Activated gamma-delta T cell treated with anti-CD3 and anti-CD28 coated beads, Interleukin-2, amount 50 U/mL, for 16 hours (primary cell): ENCODE results near the gene CFAP251.

Experiments
- DNase-seq: peaks from one replicate; pipeline ENCODE4 v3.0.0-alpha.2; 2020; ENCODE audit warnings: low read depth

Gene CFAP251

DNA sequence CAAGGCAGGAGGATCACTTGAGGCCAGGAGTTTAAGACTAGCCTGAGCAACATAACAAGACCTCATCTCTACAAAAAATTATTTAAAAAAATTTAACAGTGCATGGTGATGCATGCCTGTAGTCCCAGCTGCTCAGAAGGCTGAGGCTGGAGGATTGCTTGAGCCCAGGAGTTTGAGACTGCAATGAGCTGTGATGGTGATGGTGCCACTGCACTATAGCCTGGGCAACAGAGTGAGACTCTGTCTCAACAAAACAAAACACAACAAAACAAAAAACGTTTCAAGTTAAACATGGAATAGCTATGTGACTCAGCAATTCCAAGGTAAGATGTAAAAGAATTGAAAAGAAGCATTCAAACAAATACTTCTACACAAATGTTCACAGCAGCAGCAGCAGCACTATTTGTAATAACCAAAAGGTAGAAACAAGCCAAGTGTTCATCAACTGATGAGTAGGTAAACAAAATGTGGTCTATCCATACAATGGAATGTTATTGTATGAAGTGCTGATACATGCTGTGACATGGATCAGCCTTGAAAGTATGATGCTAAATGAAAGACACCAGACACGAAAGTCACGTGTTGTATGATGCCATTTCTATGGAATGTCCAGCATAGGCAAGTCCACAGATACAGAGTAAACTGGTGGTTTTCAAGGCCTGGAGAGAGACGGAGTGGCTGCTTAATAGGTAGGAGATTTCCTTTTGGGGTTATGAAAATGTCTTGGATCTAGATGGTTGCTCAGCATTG is 31.4 kb downstream of the CFAP251 start:
- DNase-seq: no peak

DNA sequence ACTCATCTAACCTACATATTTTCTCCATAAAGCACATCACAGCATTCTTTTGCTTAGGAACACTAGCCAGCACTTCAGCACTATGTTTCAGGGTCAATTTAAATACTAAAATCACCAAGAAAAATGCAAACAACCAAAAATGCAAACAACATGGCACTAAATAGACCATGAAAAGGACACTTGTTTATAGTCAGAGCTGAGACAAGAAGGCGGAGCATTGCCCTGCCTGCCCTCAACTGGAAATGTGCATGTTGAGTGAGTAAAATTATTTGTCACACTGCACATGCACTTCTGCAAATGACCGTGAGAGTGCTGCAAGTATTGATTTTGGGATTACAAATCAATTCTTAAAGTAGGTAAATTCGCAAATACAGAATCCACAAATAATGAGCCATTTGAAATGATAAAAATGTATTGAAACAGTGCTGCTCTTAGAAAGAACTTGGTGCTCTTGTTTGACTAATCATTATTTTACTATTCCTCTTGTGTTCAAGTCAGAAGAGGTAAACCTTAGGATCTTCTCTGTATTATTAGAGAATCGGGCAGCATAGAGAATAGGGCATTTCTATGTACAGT is 34.8 kb downstream of the CFAP251 start:
- no peak for DNase-seq

DNA sequence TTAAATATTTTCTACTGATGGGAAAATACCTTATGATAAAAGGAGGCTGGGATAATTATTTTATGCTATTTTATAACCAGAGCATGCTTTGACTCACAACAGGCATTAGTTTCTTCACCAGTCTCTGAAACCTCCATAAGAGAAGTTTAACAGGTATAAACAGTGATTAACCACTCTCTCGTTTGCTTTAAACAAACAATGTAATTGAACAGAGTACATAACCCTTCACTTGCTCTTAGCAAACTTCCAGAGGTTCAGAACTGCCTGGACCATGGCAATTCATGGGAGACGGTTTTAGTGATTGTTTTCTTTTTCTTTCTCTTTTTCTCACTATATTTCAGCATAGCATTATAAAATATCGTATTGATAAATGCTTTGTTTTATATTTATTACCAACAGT is 35.3 kb downstream of the CFAP251 start:
- DNase-seq: no peak

DNA sequence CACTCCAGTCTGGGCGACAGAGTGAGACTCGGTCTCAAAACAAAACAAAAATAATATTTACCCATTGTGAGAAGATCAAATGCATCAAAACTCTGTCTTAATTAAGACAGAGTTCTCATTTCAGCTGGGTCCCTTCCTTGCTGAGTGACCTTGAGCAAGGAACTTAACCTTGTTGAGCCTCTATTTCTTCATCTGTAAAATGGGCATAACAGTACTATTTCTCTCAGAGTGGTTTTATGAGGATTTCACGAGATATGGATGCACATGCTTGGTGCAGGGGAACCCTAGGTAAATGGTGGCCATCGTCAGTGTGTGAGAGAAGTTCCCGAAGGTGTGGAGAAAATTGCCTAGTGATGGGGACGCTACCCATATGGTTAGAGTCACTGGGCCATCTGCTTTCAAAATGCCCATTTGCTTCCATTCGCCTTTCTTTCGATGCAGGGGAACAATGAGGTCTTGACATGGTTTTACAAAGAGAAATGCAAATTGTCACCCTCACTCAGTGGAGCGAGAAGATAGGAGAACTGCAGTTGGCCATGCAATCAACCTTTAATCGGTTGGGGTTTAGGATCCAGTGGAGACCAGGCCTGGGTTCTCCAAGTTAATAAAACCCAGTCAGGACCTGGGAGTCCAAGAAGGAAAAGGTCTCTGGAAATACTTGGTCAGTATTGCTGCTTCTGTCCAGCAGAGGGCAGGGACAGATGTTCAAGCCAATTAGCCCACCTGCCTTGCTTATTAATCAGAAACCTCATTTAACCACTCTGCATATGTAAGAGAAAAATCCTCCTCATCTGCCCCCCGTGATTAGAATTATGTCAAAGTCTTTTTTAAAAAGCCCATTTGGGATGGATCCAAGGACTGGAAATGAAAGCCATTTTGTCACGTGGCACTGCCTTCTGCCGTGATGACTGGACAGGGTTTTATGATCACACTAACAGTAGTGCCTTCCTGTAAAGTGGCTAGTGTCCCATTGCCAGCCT is 37.2 kb downstream of the CFAP251 start:
- no peak for DNase-seq

DNA sequence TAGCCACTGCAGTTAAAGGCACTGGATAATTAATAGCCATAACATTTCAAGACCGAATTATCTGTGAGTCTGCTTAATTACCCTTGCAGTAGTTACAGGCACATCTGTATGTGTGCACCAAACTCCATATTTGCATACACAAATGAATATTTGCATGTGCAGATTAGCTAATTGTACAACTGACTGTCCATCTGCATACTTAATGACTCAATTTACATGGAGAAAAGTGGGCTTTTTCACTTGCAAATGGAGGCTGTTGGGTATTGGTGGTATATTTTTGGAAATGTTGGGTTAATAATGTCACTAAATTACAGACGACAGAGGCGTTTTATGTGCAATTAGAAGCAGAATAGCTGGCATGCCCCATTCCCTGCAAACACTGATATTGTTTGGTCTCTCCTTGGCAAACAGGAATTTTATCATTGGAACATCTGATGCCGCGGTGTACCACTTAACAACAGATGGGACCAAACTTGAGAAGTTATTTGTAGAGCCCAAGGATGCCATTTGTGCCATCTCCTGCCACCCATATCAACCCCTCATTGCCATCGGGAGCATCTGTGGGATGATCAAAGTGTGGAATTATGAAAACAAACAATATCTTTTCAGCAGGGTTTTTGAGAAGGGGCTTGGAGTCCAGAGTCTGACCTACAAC is 39.6 kb downstream of the CFAP251 start:
- no peak for DNase-seq

DNA sequence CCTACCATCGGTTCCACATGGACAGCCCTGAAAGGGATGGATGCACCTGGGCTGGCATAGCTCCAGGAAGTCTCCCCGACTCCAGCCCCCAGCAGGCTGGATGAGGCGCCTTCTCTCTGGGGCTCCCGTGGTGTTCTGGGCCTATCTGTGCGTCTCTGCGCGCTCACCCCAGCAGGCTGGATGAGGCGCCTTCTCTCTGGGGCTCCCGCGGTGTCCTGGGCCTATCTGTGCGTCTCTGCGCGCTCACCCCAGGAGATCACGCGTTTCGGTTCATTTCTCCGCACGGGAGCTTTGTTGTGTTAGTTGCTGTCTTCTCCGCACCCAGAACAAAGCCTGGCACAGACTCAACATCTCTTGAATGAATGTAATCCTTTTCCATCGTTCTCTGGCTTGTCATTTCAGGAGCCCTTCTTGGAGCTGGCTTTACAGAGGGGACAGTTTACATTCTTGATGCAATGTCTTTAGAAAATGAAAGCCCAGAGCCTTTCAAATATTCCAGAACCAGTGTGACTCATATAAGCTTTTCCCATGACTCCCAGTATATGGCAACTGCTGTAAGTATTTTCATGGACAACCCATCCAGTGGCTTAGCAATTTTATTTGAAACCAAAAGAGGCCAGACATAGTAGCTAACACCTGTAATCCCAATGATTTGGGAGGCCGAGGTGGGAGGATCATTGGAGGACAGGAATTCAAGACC is 40.3 kb downstream of the CFAP251 start:
- no peak for DNase-seq

DNA sequence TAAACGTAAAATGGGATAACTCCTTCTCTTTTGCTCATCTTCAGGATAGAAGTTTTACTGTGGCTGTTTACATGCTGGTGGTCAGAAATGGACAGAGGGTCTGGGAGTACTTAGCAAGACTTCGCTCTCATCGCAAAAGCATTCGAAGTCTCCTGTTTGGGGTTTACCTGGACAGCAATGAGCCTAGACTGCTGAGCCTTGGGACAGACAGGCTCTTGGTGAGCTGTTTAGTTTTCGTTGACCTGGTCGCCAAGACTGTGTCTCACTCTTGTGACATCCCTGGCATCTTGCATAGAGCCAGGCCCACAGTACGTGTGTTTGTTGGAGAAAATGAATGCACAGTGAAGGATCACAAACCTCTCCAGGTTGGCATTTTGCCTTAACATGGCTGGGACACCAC is 42.1 kb downstream of the CFAP251 start:
- no peak for DNase-seq

DNA sequence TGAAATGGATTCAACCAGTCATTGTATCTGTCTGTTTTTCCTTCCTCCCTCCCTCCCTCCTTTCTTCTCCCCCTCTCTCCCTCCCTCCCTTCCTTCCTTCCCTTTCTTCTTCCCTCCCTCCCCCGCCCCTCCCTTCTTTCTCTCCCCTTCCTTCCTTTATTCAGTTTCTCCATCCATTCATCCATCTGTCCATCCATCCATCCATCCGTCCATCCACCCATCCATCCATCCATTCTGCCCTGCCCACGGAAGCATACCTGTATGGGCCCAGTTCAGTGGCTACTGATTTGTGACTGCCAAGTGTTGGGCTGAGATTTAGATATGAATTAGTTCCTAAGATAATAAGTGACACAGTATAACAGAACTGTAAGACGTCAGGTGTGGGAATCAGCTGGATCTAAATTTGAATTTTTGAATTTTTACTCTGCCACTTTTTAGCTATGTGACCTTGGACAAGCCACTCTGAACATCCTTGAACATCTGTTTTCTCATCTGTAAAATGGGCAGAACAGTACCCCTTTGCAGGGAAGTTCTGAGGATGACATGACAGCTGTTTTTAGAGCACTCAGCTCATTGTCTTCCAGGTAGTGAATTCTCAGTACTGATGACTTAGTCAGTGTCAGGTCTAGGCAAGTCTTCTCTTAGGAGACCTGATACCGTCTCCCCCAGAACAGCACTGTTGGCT is 42.9 kb downstream of the CFAP251 start:
- no peak for DNase-seq

DNA sequence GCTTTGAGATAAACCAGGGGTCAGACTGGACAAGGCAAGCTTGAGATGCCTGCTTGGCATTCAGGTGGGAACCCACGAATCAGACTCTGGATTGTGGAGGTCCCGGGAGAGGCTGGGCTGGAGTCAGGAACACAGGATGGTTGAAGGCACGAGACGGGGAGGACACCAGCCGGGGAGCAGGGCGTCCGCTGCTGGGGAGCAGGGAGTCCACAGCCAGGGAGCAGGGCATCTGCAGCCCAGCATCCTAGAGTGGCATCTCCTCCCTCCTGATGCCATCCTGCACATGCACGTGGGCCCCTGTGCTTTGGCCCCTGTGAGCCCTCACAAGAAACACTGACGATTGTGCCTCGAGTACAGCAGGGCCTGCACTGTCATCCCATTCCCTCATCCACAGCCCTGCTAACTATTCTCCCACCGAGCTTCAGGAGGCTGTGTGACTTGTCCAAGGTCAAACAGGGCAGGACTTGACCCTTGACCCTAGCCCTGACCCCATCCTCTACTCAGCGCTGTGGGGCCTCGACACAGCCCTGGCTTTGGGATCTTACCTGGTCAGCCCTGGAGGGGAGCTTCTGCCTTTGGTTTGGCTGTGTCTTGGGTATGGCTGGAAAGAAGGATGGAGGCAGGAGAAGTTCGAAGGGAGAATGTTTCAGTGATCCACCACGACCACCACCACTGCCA is 45.1 kb downstream of the CFAP251 start:
- DNase-seq: no peak

DNA sequence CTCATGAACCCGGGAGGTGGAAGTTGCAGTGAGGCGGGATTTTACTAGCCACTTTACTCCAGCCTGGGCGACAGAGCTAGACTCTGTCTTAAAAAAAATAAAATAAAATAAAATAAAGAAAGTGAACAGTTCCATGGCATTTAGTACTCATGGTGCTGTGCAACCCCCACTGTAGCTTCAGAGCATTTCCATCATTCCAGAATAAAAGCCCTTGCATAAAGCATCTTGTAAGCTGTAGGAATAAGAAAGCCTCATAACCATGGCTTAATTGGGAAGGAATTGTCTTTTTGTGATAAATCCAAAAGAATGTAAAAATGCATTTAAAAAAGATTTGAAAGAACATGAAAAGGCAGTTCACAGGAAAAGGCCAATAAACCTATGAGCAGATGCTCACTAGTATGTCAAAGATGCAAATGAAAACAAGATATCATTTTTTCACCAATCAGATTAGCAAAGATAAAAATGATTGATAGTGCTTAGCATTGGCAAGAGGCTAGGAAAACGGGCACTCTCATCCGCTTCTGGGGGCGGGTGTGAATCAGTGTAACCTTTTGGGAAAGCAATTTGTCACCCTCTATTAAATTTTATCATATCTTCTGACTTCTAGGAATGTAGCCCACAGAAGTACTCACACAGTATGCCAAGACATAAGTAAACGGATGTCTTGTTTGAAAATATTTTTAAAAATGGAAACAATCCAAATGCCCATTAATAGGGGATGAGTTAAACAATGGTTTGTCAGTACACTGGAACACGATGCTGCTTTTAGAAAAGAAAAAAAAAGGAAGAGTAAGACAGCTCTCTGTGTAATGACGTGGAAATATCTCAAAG is 46.6 kb downstream of the CFAP251 start:
- no peak for DNase-seq

DNA sequence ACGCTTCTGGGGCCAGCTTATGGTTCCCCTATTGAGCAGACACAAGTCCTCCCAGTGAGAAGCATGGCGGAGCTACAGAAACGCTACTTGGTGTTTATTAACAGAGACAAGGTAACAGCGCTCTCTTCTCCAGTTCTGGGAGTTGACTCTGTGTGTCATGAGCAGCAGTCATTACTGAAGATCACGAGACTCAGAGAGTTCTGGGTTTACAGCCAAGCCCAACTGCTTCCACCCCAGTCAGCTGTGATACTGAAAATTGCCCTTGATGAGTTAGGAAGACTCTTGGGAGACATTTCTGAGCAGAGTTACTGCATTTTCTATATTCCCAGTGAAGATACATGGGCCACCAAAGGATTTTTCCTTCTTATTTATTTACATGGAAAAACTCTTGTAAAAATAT is 48.6 kb downstream of the CFAP251 start:
- DNase-seq: no peak

DNA sequence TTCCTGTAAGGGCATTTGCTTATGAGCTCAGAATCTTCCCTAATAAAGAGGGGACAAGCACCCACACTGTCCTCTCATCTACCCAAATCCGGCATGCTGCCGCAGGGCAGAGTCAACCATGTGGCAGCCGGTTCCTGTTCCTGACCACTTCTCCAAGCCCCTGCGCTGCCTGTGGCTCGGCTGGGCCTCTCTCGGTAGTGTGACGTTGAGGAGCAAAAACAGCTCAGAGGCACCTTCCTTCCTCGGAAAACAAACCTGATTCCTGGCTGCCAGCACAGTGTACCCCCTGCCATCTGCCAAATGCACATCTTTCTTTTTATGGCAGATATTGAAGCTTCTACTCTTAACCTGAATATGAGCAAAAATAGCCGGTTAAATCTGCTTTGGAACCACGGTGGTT is 50.5 kb downstream of the CFAP251 start:
- DNase-seq: no peak

DNA sequence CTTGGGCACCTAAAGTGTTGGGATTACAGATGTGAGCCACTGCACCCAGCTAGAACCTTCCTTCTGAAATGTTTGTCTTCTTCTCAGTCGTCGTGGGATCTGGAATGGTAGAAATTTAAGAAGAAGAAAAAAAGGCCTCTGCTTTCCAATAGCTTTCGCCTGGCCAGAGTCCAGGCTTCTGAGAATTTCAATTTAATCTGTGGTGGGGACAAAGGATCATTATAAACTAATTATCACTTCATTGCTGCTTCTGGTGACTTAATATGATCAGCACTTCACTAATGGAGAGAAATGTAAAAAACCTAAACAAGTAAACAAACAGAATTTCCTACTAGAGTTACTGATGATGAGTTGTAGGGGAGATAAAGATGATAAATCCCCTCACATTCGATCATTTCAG is 51.3 kb downstream of the CFAP251 start:
- no peak for DNase-seq

DNA sequence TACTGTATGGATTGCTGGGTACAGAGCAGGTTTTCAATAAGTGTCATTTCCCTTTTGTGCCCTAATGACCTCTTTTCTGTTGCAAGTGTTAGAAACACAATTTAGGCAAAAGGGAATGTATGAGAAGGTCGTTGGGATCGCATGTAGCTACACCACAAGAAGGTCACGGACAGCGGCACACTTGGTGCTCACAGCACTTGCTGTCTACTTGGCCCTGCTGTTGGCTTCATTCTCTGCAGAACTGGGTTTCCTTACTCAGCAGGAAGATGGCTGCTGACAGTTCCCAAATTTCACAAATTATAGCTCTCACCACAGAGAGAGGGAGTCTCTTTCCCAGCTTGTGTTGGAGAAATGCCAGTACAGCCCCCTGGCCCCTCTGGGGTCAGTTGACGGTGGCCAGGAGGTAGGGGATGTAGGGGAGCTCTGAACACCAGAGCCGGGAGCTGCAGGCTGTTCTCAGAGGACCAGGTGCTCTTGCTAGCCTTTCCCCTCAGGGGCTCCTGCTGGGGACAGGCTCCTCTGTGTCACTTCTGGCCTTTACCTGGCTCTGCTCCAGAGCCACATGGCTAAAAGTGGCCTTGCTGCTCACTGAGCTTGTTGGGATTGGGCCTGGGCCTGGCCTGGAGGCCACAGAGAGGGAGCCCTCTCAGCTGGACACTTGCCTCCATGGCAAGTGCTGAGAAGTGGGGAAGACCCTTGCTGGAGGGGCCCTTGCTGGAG is 52.3 kb downstream of the CFAP251 start:
- no peak for DNase-seq

DNA sequence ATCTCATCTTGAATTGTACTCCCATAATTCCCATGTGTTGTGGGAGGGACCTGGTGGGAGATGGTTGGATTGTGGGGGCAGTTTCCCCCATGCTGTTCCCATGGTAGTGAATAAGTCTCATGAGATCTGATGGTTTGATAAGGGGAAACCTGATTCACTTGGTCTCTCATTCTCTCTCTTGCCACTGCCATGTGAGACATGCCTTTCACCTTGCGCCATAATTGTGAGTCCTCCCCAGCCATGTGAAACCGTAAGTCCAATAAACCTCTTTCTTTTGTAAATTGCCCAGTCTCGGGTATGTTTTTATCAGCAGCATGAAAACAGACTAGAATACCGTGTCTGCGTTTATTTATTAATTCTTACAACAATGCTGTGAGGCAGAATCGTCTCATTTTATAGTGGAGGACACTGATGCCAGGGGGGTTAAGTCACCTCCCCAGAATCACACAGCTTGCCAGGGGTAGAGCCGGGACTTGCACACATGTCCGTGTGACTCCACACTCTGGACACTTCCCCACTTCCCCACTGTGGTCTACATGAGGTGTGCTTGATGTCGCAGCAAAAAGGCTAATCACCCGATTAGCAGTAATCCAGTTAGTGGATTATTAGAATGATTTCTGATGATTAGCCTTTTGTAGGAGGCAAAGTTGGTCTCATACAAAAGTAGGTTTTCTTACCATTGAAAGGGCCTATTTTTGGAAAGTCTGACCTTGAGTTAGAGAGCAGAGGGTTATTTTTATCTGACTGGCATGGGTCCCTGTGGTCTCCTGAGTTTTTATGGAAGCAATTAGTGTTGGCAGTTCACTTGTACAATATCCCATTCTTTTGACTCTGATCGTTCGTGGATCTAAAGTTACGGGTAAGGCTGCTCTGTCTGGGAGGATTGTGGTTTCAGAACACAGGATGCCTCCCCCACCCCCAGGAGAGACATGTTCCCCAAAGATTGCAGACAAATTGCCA is 55.9 kb downstream of the CFAP251 start:
- no peak for DNase-seq

DNA sequence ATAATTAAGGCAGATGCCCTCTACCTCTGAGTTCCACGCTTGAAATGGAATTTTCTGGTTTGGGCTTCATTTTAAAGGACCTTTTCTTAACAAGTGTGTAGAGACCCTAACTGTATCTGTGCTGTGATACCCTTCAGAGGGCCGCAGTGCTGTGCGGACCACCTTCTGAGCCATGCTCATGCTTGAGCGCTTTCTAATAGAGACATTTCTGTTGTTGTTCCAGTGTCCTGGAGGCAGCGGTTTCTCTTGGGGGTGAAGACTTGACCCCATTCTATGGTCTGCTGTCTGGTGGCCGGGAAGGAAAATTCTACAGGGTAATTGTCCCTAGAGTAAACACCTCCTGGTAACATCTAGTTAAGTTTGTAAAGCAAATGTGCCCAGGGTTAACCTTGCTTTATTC is 56.6 kb downstream of the CFAP251 start:
- DNase-seq: no peak

DNA sequence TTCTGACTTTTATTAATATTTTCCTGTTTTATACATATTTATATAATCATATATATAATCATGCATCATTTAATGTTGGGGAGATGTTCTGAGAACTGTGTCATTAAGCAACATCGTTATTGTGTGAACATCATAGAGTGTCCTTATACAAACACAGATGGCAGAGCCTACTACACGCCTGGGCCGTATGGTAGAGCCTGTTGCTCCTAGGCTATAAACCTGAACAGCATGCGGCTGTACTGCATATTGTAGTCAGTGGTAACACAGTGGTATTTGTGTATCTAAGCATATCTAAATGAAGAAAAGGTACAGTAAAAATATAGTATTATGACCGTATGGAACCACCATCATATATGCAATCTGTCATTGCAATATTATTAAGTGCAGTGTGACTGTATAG is 58.6 kb downstream of the CFAP251 start:
- DNase-seq: no peak
